Vagina (tissue), 2 donors: ENCODE measurements around the gene CASKIN1.

Experiments used
- CTCF ChIP-seq, 3 experiments: fragments of 450-650 bp in 2 of 3; fragments of 200-600 bp in 1 of 3; sonication (generic) in 1 of 3; IDR thresholded peaks; one replicate each; pipeline ENCODE4 v1.5.1; 2017 to 2019; ENCODE audit warnings: antibody characterized with exemption in 3 of 3, mild to moderate bottlenecking in 2 of 3, moderate library complexity in 2 of 3
- POLR2A ChIP-seq, 2 donors: fragments of 450-650 bp; IDR thresholded peaks; one replicate each; pipeline ENCODE4 v1.6.1; 2017; ENCODE audit warnings: antibody characterized with exemption in 2 of 2, mild to moderate bottlenecking in 2 of 2, moderate library complexity in 2 of 2
- POLR2AphosphoS5 ChIP-seq, 2 donors: sonication (generic); formaldehyde crosslinking; IDR thresholded peaks; one replicate each; pipeline ENCODE4 v1.9.0; 2017; ENCODE audit warnings: antibody characterized with exemption in 2 of 2, mild to moderate bottlenecking in 2 of 2, low read depth in 1 of 2; ENCODE audit not compliant: insufficient read depth in 1 of 2

- TF ChIP-seq POLR2AphosphoS5 (IDR thresholded peaks at IDR 0.05; ENCODE audit: insufficient read depth in 1 of 2, low read depth in 1 of 2) = no peak
- TF ChIP-seq CTCF (IDR thresholded peaks at IDR 0.05) = no peak
- no peak for TF ChIP-seq POLR2A (IDR thresholded peaks at IDR 0.05)
Observed at GRCh38 chr16:2166263-2167067, 29.9 kb downstream of the CASKIN1 start.
